A549 treated with AZD9567 at 1 μM for 4 hours (cell line): ENCODE measurements around the gene ARRB2. TPM values are rescaled to one million over a fixed set of nuclear protein-coding genes. Genes with fewer than 3 reads are reported as not detected.

Experiments used
- total RNA-seq: library from RNA; stranded (reverse); fragments of 200-300 nt; extraction: Qiagen RNA extraction; gene quantifications from 5 replicates; pipeline ENCODE4 v1.2.3, GENCODE V29; 2022; ENCODE audit not compliant: insufficient read depth

The ARRB2 gene
- 37.0 to 64.2 TPM (median 54.1 TPM) in 5 replicates for total RNA-seq

GRCh38 chr17:4709794-4710692, at the start of gene ARRB2:
Gene ARRB2 (plus strand): TSS chr17:4710632. CDS start chr17:4710722, 90 bp downstream.

DNA sequence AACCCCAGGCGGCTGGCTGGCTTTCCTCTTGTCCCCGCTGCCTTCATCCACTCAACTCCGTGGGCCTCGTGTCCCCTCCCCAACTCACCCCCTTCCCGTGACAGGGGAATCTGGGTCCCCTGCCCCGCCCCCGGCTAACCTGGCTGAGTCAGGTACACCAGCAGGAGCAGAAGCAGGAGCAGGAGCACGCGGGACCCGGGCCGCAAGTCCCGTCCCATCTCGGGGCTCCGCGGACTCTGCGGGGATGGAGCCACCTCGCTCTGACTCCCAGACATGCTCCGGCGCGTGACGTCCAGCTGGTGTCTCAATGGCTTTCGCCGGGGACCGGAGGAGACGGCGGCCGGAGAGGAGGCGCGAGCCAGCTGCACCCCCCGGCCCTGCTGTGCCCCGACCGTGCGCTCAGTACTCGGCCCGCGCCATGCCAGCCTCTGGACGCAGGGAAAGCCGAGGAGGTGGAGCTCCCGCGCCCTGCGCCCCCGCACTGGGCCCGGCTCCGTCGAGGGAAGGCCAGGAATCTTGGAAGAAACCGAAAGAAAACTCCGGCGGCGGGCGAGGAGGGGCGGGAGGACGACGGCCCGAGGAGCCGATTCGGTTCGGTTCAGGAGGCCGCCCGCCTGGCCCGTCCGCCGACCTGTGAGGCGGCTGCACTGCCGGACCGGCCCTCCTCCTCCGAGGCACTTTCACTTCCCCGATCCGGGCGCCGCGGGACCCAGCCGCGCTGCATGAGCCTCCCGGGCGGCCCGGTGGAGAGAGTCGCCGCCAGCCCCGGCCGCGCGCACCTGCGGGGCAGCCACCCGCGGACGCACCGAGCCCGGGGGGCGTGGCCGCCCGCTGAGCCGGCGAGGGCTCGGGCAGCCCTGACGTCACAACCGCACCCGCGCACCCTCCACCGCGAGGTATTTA, 28.9 kb downstream of the ARRB2 start, which contains the start of the genes CXCL16 and ZMYND15:
TSS of gene CXCL16 (minus strand) at position 807 of the 903 bp plus-strand sequence. CDS start at position 218, 589 bp downstream.
TSS of gene ZMYND15 (plus strand) at position 712 of the 903 bp plus-strand sequence. CDS start 716 bp downstream, outside the sequence.

Other genes with a start within 250 kb of the ARRB2 start
- 3.8 to 12.9 TPM (median 10.5 TPM) in 5 replicates for gene SPNS2, start 211.8 kb upstream of the ARRB2 start, total RNA-seq
- 81.1 to 113 TPM (median 101 TPM) in 5 replicates for gene MYBBP1A, start 155.2 kb upstream of the ARRB2 start, total RNA-seq
- not detected in 5 replicates for gene GGT6, start 150.1 kb upstream of the ARRB2 start, total RNA-seq
- gene SMTNL2, start 126.1 kb upstream of the ARRB2 start, total RNA-seq, result 0.25 to 0.81 TPM (median 0.39 TPM) in 4 of 5 replicates, not detected in the other
- gene ALOX15, start 69.0 kb upstream of the ARRB2 start, total RNA-seq, result 0.08 to 0.19 TPM (median 0.13 TPM) in 4 of 5 replicates, not detected in the other
- 66.9 to 82.2 TPM (median 76.2 TPM) in 5 replicates for gene PELP1, start 6.5 kb upstream of the ARRB2 start, total RNA-seq
- gene MED11, start 20.8 kb downstream of the ARRB2 start, total RNA-seq, result 41.9 to 56.7 TPM (median 44.4 TPM) in 5 replicates
- gene ZMYND15, start 29.2 kb downstream of the ARRB2 start, total RNA-seq, result 0.38 to 0.73 TPM (median 0.53 TPM) in 4 of 5 replicates, not detected in the other
- gene CXCL16, start 29.3 kb downstream of the ARRB2 start, total RNA-seq, result 10.4 to 19.0 TPM (median 15.7 TPM) in 5 replicates
- 0.58 to 0.88 TPM (median 0.65 TPM) in 4 of 5 replicates, not detected in the other for gene TM4SF5, start 61.3 kb downstream of the ARRB2 start, total RNA-seq
- gene VMO1, start 75.7 kb downstream of the ARRB2 start, total RNA-seq, result 0.85 to 1.4 TPM (median 0.92 TPM) in 4 of 5 replicates, not detected in the other
- 0.13 TPM in 1 of 5 replicates, not detected in the others for gene GLTPD2, start 78.3 kb downstream of the ARRB2 start, total RNA-seq
- 404 to 505 TPM (median 496 TPM) in 5 replicates for gene PSMB6, start 85.5 kb downstream of the ARRB2 start, total RNA-seq
- gene PLD2, start 96.5 kb downstream of the ARRB2 start, total RNA-seq, result 16.4 to 29.9 TPM (median 27.4 TPM) in 5 replicates
- 43.4 to 60.9 TPM (median 59.8 TPM) in 5 replicates for gene MINK1, start 122.7 kb downstream of the ARRB2 start, total RNA-seq
- gene C17orf107, start 188.9 kb downstream of the ARRB2 start, total RNA-seq, result 0.33 to 0.38 TPM (median 0.34 TPM) in 4 of 5 replicates, not detected in the other
- gene CHRNE, start 192.5 kb downstream of the ARRB2 start, total RNA-seq, result 0.08 to 0.17 TPM (median 0.09 TPM) in 4 of 5 replicates, not detected in the other
- not detected in 5 replicates for gene GP1BA, start 221.6 kb downstream of the ARRB2 start, total RNA-seq
- gene SLC25A11, start 229.4 kb downstream of the ARRB2 start, total RNA-seq, result 64.9 to 73.6 TPM (median 71.0 TPM) in 5 replicates
- 92.1 to 135 TPM (median 115 TPM) in 5 replicates for gene RNF167, start 229.6 kb downstream of the ARRB2 start, total RNA-seq
- gene PFN1, start 237.9 kb downstream of the ARRB2 start, total RNA-seq, result 1,940 to 2,758 TPM (median 2,664 TPM) in 5 replicates
- 28.4 to 52.6 TPM (median 44.9 TPM) in 5 replicates for gene ENO3, start 240.5 kb downstream of the ARRB2 start, total RNA-seq